HG03432 (cell line): ENCODE measurements around the gene BEST3.

Experiments
- ATAC-seq: cut with Tn5 transposase; IDR thresholded peaks from one replicate; pipeline ENCODE4 v1.9.1; 2021; ENCODE audit warnings: mild to moderate bottlenecking, moderate library complexity; ENCODE audit not compliant: unreplicated experiment

The BEST3 gene

DNA sequence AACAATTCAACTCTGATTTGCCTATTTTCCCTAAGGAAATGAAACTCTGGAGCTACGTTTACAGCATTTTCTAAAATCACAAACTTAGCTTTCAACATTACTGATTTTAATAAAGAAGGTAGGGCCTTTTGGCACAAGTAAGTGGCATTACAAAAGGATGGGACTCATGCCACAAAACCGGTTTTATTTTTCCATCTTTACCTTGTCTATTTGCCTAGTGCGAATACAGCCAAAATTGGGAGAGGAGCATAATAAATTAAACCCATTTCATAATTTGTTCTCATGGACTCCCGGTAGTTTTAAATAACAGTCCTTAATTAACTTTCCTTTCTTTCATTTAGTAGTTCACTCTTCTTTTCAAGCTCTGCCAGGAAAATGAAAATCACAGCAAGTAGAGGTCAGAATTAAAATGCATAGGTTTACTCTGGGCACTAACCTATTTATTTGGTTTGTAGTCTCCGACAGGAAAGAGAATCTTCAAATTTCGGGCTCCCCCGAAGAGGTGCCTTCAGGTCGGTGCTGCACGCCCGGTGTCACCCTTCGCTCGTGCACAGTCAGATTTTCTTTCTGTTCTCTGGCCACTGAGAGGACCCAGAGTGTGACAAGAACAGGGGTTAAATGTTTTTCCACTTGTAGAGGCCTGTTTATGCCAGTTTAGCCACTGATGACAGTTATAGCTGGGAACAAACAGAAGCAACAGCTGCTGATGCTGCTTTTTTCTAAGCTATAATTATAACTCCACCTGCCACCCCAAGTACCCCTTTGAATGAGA, at the start of gene BEST3:
Gene BEST3, minus strand, starts transcription at position 535 of the 772 bp plus-strand sequence. CDS start 1,505 bp downstream, outside the sequence.
- no peak for ATAC-seq

GRCh38 chr12:69744109-69744508, 45.0 kb upstream of the BEST3 start:
- no peak for ATAC-seq

DNA sequence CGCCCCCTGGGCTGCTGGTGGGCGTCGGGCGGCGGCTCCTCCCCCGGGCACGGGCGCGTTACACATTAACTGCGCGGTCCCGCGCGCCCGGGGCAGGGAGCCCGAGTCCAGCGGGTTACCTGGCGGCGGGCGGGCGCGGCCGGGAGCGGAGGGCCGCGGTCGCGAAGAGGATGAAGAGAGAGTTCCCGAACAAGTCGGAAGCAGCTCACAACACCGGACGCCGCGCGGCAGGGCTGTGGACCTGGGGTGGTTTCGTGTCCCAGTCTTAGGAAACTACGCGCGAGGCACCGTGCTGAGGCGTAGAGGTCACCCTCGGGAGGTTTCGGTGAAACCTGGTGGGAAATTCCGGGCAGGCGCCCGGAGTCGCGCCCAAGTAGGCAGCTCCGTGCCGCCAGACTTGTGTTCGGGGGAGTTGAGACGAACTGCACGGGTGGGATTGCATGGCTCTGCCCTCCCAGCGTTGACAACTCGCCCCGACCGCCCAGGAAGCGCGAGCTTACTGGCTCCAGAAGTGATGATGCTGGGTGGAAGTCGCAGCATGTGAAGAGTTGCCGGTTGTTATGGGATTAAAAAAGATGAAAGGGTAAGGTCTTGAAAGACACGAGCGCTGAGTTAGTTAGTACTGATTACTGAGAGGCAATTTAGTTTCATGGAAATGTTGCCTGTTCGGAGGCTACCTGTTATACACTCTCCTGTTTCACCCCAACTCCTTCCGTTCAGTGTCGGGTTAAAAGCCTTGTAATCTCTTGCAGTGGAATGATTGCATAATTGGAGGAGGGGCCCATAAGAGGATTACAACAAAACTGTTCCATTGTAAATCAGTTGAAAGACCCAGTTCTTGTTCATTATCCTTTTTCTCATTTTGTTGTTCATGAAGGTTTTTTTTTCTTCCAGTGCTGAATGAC, 40.4 kb upstream of the BEST3 start:
- ATAC-seq: peak; percentile 43

- ATAC-seq: peak; percentile 83
Measured at GRCh38 chr12:69738351-69739286, 39.5 kb upstream of the BEST3 start, which contains the start of gene RAB3IP. Gene RAB3IP, plus strand, starts transcription at chr12:69738860. Its CDS starts 16,549 bp downstream, at chr12:69755409.

DNA sequence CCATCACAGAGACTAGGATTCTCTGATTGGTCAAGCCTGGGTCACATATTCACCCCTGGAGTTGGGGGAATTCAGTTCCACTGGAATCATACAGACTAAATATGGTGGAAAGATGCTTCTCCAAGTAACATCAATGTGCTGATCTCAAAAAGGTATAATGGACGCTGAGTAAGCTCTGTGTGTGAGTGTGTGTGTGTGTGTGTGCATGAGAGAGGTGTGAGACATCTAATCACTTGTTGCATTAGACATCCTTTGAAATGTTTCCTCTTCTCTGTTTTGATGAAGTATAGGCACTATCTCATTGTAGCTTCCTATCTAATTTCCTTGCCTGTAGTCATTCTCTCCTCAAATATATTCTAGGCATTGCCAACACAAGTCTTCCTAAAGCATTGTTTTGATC, 34.5 kb upstream of the BEST3 start:
- ATAC-seq: no peak

- peak; percentile 63 for ATAC-seq
Measured at GRCh38 chr12:69732088-69732487, 33.0 kb upstream of the BEST3 start.

- ATAC-seq: no peak
Measured at GRCh38 chr12:69726922-69727321, 27.8 kb upstream of the BEST3 start.

DNA sequence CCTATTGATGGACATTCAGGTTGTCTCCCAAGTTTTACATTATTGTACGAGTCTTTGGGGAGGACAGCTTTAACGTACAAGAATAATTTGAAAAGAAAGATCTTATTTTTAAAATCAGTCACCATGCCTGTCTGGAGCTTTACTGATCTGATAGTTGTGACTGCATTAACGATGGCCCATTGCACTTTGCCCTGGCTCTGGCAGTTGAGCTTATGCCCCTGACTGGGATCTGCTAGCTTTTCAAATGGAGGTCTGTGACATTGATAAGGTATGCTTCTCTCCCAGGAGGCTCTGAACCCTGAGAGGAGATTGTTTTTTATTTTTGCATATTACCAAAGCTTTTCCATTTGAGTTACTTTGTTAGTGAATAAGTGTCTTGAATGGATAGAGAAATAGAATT, 21.6 kb upstream of the BEST3 start:
- no peak for ATAC-seq

GRCh38 chr12:69719336-69720316, 20.5 kb upstream of the BEST3 start:
- ATAC-seq: no peak

DNA sequence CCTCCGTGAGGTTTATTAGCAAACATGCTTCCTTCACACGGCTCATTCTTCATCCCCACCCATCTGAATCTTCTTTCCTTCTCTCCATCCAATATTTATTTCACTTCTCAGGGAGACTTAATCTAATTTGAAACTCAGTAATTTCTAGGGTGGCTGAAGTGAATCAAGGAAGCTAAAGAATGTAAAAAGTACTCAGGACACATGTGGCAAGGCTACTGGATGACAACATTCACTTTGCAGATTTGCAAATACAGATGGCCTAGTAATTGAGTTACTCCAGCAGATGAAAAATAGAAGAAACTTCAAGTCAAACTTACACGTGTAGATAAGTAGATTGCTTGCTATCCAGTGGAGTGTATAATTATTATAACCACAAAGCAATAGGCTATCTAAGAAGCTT, 15.4 kb upstream of the BEST3 start:
- no peak for ATAC-seq

- ATAC-seq: no peak
Measured at GRCh38 chr12:69712826-69713225, 13.7 kb upstream of the BEST3 start.

DNA sequence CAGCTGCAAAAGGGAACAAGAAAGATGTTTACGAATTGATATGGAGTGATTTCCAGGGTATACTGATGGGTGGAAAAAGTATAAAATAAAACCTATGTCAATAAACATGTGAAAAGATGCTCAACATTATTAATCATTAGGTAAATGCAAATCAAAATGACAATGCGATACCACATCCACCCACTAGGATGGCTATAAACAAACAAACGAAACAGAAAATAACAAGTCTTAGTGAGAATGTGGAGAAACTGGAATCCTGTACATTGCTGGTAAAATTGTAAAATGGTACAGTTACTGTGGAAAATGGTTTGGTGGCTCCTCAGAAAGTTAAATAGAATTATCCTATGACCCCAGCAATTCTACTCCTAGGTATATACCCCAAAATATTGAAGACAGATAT, 9.5 kb upstream of the BEST3 start:
- no peak for ATAC-seq

DNA sequence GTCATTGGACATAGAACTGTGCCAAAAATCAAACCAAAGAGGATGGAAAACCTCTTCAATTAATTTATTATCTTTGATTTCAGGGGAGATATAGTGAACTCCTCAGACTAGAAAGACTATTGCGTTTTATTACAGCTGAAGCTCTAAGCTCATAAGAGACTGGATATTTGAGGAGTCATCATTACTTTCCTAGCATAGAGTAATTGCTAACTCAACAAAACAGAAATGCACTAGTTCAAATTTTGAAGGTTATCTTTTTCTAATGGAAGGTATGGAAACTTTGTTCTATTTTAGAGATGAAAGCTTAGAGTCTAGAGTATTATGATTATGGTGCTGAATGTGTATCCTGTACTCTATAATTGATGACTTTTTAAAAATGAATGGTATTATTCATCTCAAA, 5.3 kb upstream of the BEST3 start:
- ATAC-seq: no peak

- ATAC-seq: no peak
Measured at GRCh38 chr12:69703146-69703642, 4.1 kb upstream of the BEST3 start.

DNA sequence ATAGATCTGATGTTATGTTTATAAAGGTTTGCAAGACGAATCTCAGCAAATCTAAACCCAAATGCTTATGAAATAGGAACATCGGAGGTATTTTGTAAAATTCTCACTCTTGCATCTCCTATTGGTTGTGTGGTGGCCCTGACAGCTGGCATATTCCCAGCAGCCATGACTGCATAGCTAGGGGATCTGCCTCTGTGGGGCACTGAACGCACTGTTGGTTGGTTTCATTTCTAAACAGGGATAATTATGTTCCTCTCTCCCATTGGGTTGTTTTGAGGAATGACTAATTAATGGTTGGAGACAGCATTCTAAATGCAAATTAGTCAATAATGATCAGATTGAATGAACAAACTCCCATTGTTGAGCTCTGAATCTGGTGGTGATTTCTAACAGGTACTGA, 2.7 kb upstream of the BEST3 start:
- ATAC-seq: no peak

DNA sequence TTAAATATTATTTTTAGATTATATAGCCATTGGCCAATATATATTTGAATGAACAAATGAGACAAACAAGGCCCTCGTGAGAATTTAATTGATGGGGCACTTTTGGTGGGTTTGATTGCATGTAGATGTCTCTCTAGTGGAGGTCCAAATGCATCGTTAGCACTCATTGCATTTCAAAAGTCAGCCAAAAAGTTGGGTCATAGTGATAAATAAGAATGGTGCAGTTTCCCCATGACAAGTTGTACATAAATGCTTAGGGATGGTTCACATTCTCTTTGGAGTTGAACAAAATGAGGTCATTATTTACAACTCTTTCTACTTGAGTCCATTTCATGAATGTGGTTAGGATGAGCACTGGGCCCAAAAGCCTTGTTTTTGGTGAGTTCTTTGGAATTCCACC, 1.0 kb downstream of the BEST3 start:
- no peak for ATAC-seq

DNA sequence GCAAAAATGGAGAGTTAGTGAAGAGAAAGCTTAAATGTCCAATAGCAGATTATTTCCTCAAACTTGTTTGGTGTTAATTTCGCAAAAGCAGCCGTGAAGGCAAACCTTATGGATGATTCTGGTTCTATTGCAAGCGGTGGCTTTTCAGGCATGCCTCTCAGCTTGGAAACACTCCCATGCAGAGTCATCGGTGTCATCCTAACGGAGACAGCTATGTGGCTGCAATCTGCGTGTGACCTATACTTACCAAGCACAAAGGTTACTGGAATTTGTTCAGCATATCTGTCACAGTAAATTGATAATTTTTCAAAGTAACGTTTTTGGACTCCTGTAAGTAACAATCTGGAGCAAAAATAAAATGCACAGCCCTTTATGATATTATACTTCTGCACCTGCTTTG, 5.0 kb downstream of the BEST3 start:
- no peak for ATAC-seq

- no peak for ATAC-seq
Measured at GRCh38 chr12:69689638-69690037, 9.5 kb downstream of the BEST3 start.
